HCT116 (cell line): Measurements from ENCODE around the gene OSCP1.
"Not testable (repeated sequence)": the region's sequence is repeated elsewhere in the genome, so short reads cannot be mapped to it uniquely, and the experiment has no call there.

Experiments
- CTCF ChIP-seq, 3 experiments: fragments of 200-600 bp in 1 of 3; sonication (generic) in 1 of 3; IDR thresholded peaks in 2 of 3; conservative IDR thresholded peaks in 1 of 3; 2 replicates each; pipeline ENCODE4 v1.5.1; 2012 to 2017; ENCODE audit warnings: low read depth in 2 of 3, low read length in 2 of 3, antibody characterized with exemption in 1 of 3, borderline replicate concordance in 1 of 3, control low read depth in 1 of 3, mild to moderate bottlenecking in 1 of 3, mixed read lengths in 1 of 3, mixed run types in 1 of 3, moderate library complexity in 1 of 3; ENCODE audit not compliant: insufficient read depth in 1 of 3
- EZH2 ChIP-seq: fragments of 200-600 bp; sonication (generic); IDR thresholded peaks from 2 replicates; pipeline ENCODE4 v1.6.1; 2017; ENCODE audit warnings: antibody characterized with exemption, mixed run types
- EZH2phosphoT487 ChIP-seq: fragments of 200-600 bp; IDR thresholded peaks from 2 replicates; pipeline ENCODE4 v1.6.1; 2018; ENCODE audit warnings: antibody characterized with exemption, borderline replicate concordance
- POLR2A ChIP-seq: IDR thresholded peaks from 2 replicates; pipeline ENCODE4 v1.7.0; 2011; ENCODE audit warnings: borderline replicate concordance; ENCODE audit not compliant: insufficient read depth, insufficient read length; ENCODE audit errors: extremely low read depth
- SP1 ChIP-seq: IDR thresholded peaks from 2 replicates; pipeline ENCODE4 v1.6.1; 2012; ENCODE audit warnings: low read depth
- YY1 ChIP-seq: IDR thresholded peaks from 2 replicates; pipeline ENCODE4 v1.6.1; 2011; ENCODE audit warnings: low read length, low read depth, moderate library complexity, mild to moderate bottlenecking; ENCODE audit not compliant: insufficient replicate concordance; ENCODE audit errors: extremely low read depth

- TF ChIP-seq EZH2; CTCF (IDR thresholded peaks at IDR 0.05 in 2 of 3, conservative IDR thresholded peaks at IDR 0.05 in 1 of 3; ENCODE audit: borderline replicate concordance in 1 of 3, insufficient read depth in 1 of 3, low read depth in 2 of 3, low read length in 2 of 3); YY1; POLR2A; SP1; EZH2phosphoT487: not testable (repeated sequence)
Measured at GRCh38 chr1:36487336-36487725, 37.1 kb upstream of the OSCP1 start.
